ENCODE results near the gene RB1. TPM values are rescaled to one million over a fixed set of nuclear protein-coding genes. Genes with fewer than 3 reads are reported as not detected.
A peak's percentile ranks its signal among the peaks of the same experiment; 100 is the strongest.

The RB1 gene
- total and polyA plus RNA-seq, 5 donors from 2014 or later: 18.8 to 24.6 (median 23.0) TPM

GRCh38 chr13:48317511-48318376 lies 14.2 kb downstream of the RB1 start:
- Histone ChIP-seq H3K9me3 (ENCODE audit: control insufficient read depth in 2 of 2, low read length in 2 of 2) (peaks cover 0 to 9% of the 10 kb centered on the region in 2 experiments), H3K4me1 (ENCODE audit: control insufficient read depth, insufficient read depth, low read length, poor library complexity, severe bottlenecking) (peaks cover 6% of the 10 kb centered on the region), H3K27me3 (ENCODE audit: control insufficient read depth, insufficient read depth, low read length) (no peaks in the 10 kb centered on the region), H3K27ac (ENCODE audit: insufficient read depth, low read length, poor library complexity, severe bottlenecking) (no peak overlapping the region), H3K4me3 (ENCODE audit: low read depth, low read length) (no peak overlapping the region), H3K36me3 (ENCODE audit: control insufficient read depth, insufficient read depth, low read length) (peaks cover 2% of the 10 kb centered on the region)
- Mint-ChIP-seq H3K9me3 (peaks cover 0 to 12% (median 0%) of the 10 kb centered on the region in 7 donors), H3K4me3 (peak overlapping the region in 2 of 4 donors; percentile 19 to 21), H3K27me3 (peaks cover 7% of the 10 kb centered on the region), H3K36me3 (peaks cover 28% of the 10 kb centered on the region), H3K4me1 (peaks cover 16 to 51% (median 32%) of the 10 kb centered on the region in 4 donors), H3K27ac (peak overlapping the region in 1 of 3 donors; percentile 77)
- ATAC-seq (ENCODE audit: low read depth in 2 of 2) (no peak), DNase-seq (no peak)

- peaks cover 23% of the 10 kb centered on the region for H3K36me3 Mint-ChIP-seq
- H3K27ac ChIP-seq (ENCODE audit: insufficient read depth, low read length, poor library complexity, severe bottlenecking): no peak overlapping the region
- DNase-seq (no peak), ATAC-seq (ENCODE audit: low read depth in 2 of 2) (no peak)
- no peak overlapping the region for H3K4me3 ChIP-seq (ENCODE audit: low read depth, low read length)
- no peaks in the 10 kb centered on the region for H3K27me3 ChIP-seq (ENCODE audit: control insufficient read depth, insufficient read depth, low read length)
- peak overlapping the region; percentile 19 to 88 (median 82) for H3K4me3 Mint-ChIP-seq
- H3K36me3 ChIP-seq (ENCODE audit: control insufficient read depth, insufficient read depth, low read length): peaks cover 2% of the 10 kb centered on the region
- H3K4me1 Mint-ChIP-seq: peaks cover 13 to 44% (median 29%) of the 10 kb centered on the region in 4 donors
- peaks cover 0 to 9% of the 10 kb centered on the region in 2 experiments for H3K9me3 ChIP-seq (ENCODE audit: control insufficient read depth in 2 of 2, low read length in 2 of 2)
- H3K27me3 Mint-ChIP-seq: peaks cover 7% of the 10 kb centered on the region
- peaks cover 6% of the 10 kb centered on the region for H3K4me1 ChIP-seq (ENCODE audit: control insufficient read depth, insufficient read depth, low read length, poor library complexity, severe bottlenecking)
- no peak overlapping the region for H3K27ac Mint-ChIP-seq
- H3K9me3 Mint-ChIP-seq: peaks cover 0 to 12% (median 0%) of the 10 kb centered on the region in 7 donors
These were observed 14.8 kb downstream of the RB1 start for GRCh38 chr13:48318377-48318811.

- Mint-ChIP-seq H3K27me3 (peaks cover 7% of the 10 kb centered on the region), H3K4me1 (peaks cover 15 to 43% (median 29%) of the 10 kb centered on the region in 4 donors), H3K27ac (peak overlapping the region in 2 of 3 donors; percentile 59 to 76), H3K4me3 (peak overlapping the region; percentile 84 to 92 (median 88)), H3K9me3 (peaks cover 0 to 12% (median 0%) of the 10 kb centered on the region in 7 donors), H3K36me3 (peaks cover 22% of the 10 kb centered on the region)
- peak in 1 of 2 donors; percentile 22 for ATAC-seq (ENCODE audit: low read depth in 2 of 2)
- Histone ChIP-seq H3K36me3 (ENCODE audit: control insufficient read depth, insufficient read depth, low read length) (peaks cover 2% of the 10 kb centered on the region), H3K27ac (ENCODE audit: insufficient read depth, low read length, poor library complexity, severe bottlenecking) (no peak overlapping the region), H3K9me3 (ENCODE audit: control insufficient read depth in 2 of 2, low read length in 2 of 2) (peaks cover 0 to 9% of the 10 kb centered on the region in 2 experiments), H3K4me3 (ENCODE audit: low read depth, low read length) (peak overlapping the region; percentile 64), H3K4me1 (ENCODE audit: control insufficient read depth, insufficient read depth, low read length, poor library complexity, severe bottlenecking) (peaks cover 6% of the 10 kb centered on the region), H3K27me3 (ENCODE audit: control insufficient read depth, insufficient read depth, low read length) (no peaks in the 10 kb centered on the region)
- peak in 1 of 3 donors; percentile 26 for DNase-seq
These were observed 15.4 kb downstream of the RB1 start for GRCh38 chr13:48318821-48319511.

GRCh38 chr13:48319531-48320398 lies 16.2 kb downstream of the RB1 start:
- Histone ChIP-seq H3K9me3 (ENCODE audit: control insufficient read depth in 2 of 2, low read length in 2 of 2) (peaks cover 0 to 9% of the 10 kb centered on the region in 2 experiments), H3K4me3 (ENCODE audit: low read depth, low read length) (peak overlapping the region; percentile 72)
- peak in 1 of 3 donors; percentile 29 for DNase-seq

GRCh38 chr13:48320399-48320790 lies 16.8 kb downstream of the RB1 start:
- Histone ChIP-seq H3K4me1 (ENCODE audit: control insufficient read depth, insufficient read depth, low read length, poor library complexity, severe bottlenecking) (peaks cover 6% of the 10 kb centered on the region), H3K27me3 (ENCODE audit: control insufficient read depth, insufficient read depth, low read length) (no peaks in the 10 kb centered on the region), H3K9me3 (ENCODE audit: control insufficient read depth in 2 of 2, low read length in 2 of 2) (peaks cover 0 to 9% of the 10 kb centered on the region in 2 experiments), H3K36me3 (ENCODE audit: control insufficient read depth, insufficient read depth, low read length) (peaks cover 2% of the 10 kb centered on the region), H3K27ac (ENCODE audit: insufficient read depth, low read length, poor library complexity, severe bottlenecking) (no peak overlapping the region), H3K4me3 (ENCODE audit: low read depth, low read length) (peak overlapping the region; percentile 72)
- Mint-ChIP-seq H3K27me3 (peaks cover 7% of the 10 kb centered on the region), H3K36me3 (peaks cover 21% of the 10 kb centered on the region), H3K4me1 (peaks cover 14 to 43% (median 32%) of the 10 kb centered on the region in 4 donors), H3K4me3 (peak overlapping the region; percentile 84 to 92 (median 88)), H3K9me3 (peaks cover 0 to 12% (median 0%) of the 10 kb centered on the region in 7 donors), H3K27ac (peak overlapping the region in 2 of 3 donors; percentile 59 to 76)
- ATAC-seq (ENCODE audit: low read depth in 2 of 2) (peak; percentile 15 to 28), DNase-seq (no peak)

More at GRCh38 chr13:48319531-48320398, 16.2 kb downstream of the RB1 start:
- H3K27ac Mint-ChIP-seq: peak overlapping the region; percentile 59 to 76 (median 66)
- ATAC-seq (ENCODE audit: low read depth in 2 of 2): peak; percentile 48 to 57
- H3K36me3 ChIP-seq (ENCODE audit: control insufficient read depth, insufficient read depth, low read length): peaks cover 2% of the 10 kb centered on the region
- no peak overlapping the region for H3K27ac ChIP-seq (ENCODE audit: insufficient read depth, low read length, poor library complexity, severe bottlenecking)
- H3K4me1 Mint-ChIP-seq: peaks cover 14 to 44% (median 33%) of the 10 kb centered on the region in 4 donors
- H3K9me3 Mint-ChIP-seq: peaks cover 0 to 12% (median 0%) of the 10 kb centered on the region in 7 donors
- H3K4me1 ChIP-seq (ENCODE audit: control insufficient read depth, insufficient read depth, low read length, poor library complexity, severe bottlenecking): peaks cover 6% of the 10 kb centered on the region
- H3K36me3 Mint-ChIP-seq: peaks cover 23% of the 10 kb centered on the region
- peak overlapping the region; percentile 84 to 92 (median 88) for H3K4me3 Mint-ChIP-seq
- H3K27me3 Mint-ChIP-seq: peaks cover 7% of the 10 kb centered on the region
- no peaks in the 10 kb centered on the region for H3K27me3 ChIP-seq (ENCODE audit: control insufficient read depth, insufficient read depth, low read length)

GRCh38 chr13:48320891-48321510 lies 17.4 kb downstream of the RB1 start:
- peaks cover 16 to 38% (median 29%) of the 10 kb centered on the region in 4 donors for H3K4me1 Mint-ChIP-seq
- Histone ChIP-seq H3K9me3 (ENCODE audit: control insufficient read depth in 2 of 2, low read length in 2 of 2) (peaks cover 0 to 9% of the 10 kb centered on the region in 2 experiments), H3K4me1 (ENCODE audit: control insufficient read depth, insufficient read depth, low read length, poor library complexity, severe bottlenecking) (peaks cover 6% of the 10 kb centered on the region), H3K36me3 (ENCODE audit: control insufficient read depth, insufficient read depth, low read length) (peaks cover 2% of the 10 kb centered on the region), H3K4me3 (ENCODE audit: low read depth, low read length) (peak overlapping the region; percentile 72), H3K27ac (ENCODE audit: insufficient read depth, low read length, poor library complexity, severe bottlenecking) (no peak overlapping the region), H3K27me3 (ENCODE audit: control insufficient read depth, insufficient read depth, low read length) (no peaks in the 10 kb centered on the region)
- H3K9me3 Mint-ChIP-seq: peaks cover 0 to 12% (median 0%) of the 10 kb centered on the region in 7 donors
- ATAC-seq (ENCODE audit: low read depth in 2 of 2) (no peak), DNase-seq (no peak)
- peaks cover 7% of the 10 kb centered on the region for H3K27me3 Mint-ChIP-seq
- peak overlapping the region in 2 of 3 donors; percentile 41 to 90 for H3K27ac Mint-ChIP-seq
- H3K4me3 Mint-ChIP-seq: peak overlapping the region; percentile 84 to 92 (median 88)
- peaks cover 19% of the 10 kb centered on the region for H3K36me3 Mint-ChIP-seq
